HEK293 (cell line): ENCODE data around the gene NTNG1.
"Not testable (repeated sequence)": the region's sequence is repeated elsewhere in the genome, so short reads cannot be mapped to it uniquely, and the experiment has no call there.

Experiments used
- CTCF ChIA-PET: fragments of 350-600 bp; formaldehyde crosslinking; extraction: SDS; loops from one replicate; lab custom pipeline; 2021; ENCODE audit warnings: antibody characterized with exemption; lab: Yijun Ruan, JAX
- POLR2A ChIA-PET: fragments of 300-600 bp; formaldehyde crosslinking; extraction: SDS; loops from one replicate; lab custom pipeline; 2020; ENCODE audit warnings: antibody characterized with exemption, inconsistent platforms; lab: Yijun Ruan, JAX
- H3K27ac ChIP-seq: fragments of 200-500 bp; sonication (Bioruptor generic); 2 replicates; pipeline ENCODE4 v1.5.1; 2014; ENCODE audit warnings: low read depth, low read length, control low read depth, inconsistent platforms; ENCODE audit errors: extremely low read depth
- H3K36me3 ChIP-seq, 2 experiments: fragments of 200-500 bp in 1 of 2; sonication (Bioruptor generic) in 1 of 2; 1 replicate in 1 of 2; 2 replicates in 1 of 2; pipeline ENCODE4 v1.5.1; 2014 to 2017; ENCODE audit warnings: inconsistent platforms in 2 of 2, low read length in 2 of 2; ENCODE audit not compliant: control insufficient read depth in 2 of 2, insufficient read depth in 1 of 2
- H3K4me1 ChIP-seq: fragments of 200-500 bp; sonication (Bioruptor generic); 2 replicates; pipeline ENCODE4 v1.5.1; 2014; ENCODE audit warnings: mild to moderate bottlenecking, low read length, inconsistent platforms; ENCODE audit not compliant: control insufficient read depth, insufficient read depth
- H3K4me3 ChIP-seq: 2 replicates; pipeline ENCODE4 v1.5.1; 2011; ENCODE audit warnings: low read depth, mild to moderate bottlenecking, control low read depth, low read length, moderate library complexity
- H3K9me3 ChIP-seq: fragments of 200-500 bp; sonication (Bioruptor generic); 2 replicates; pipeline ENCODE4 v1.5.1; 2014; ENCODE audit warnings: low read depth, low read length, inconsistent platforms; ENCODE audit not compliant: control insufficient read depth, insufficient read depth
- EGR2 ChIP-seq: fragments of 450-650 bp; formaldehyde crosslinking; IDR thresholded peaks from 2 replicates; pipeline ENCODE4 v1.5.1; 2016; ENCODE audit warnings: low read depth, missing biosample characterization, missing genetic modification characterization
- IKZF3 ChIP-seq: fragments of 450-650 bp; IDR thresholded peaks from 2 replicates; pipeline ENCODE4 v1.5.0; 2018; ENCODE audit warnings: missing biosample characterization, mild to moderate bottlenecking, missing genetic modification characterization, moderate library complexity
- INSM2 ChIP-seq: fragments of 450-650 bp; formaldehyde crosslinking; IDR thresholded peaks from 2 replicates; pipeline ENCODE4 v1.5.1; 2016; ENCODE audit warnings: missing biosample characterization, missing genetic modification characterization
- KLF10 ChIP-seq: fragments of 450-650 bp; IDR thresholded peaks from 2 replicates; pipeline ENCODE4 v1.5.1; 2018; ENCODE audit warnings: missing biosample characterization, mild to moderate bottlenecking, missing genetic modification characterization
- KLF7 ChIP-seq: fragments of 450-650 bp; formaldehyde crosslinking; IDR thresholded peaks from 2 replicates; pipeline ENCODE4 v1.5.1; 2016; ENCODE audit warnings: missing biosample characterization, missing genetic modification characterization, borderline replicate concordance
- KLF8 ChIP-seq: fragments of 450-650 bp; formaldehyde crosslinking; IDR thresholded peaks from 2 replicates; pipeline ENCODE4 v1.5.1; 2016; ENCODE audit warnings: missing biosample characterization, missing genetic modification characterization
- PRDM10 ChIP-seq: fragments of 450-650 bp; formaldehyde crosslinking; IDR thresholded peaks from 2 replicates; pipeline ENCODE4 v1.5.1; 2016; ENCODE audit warnings: missing biosample characterization, missing genetic modification characterization
- PRDM4 ChIP-seq: fragments of 450-650 bp; formaldehyde crosslinking; IDR thresholded peaks from 2 replicates; pipeline ENCODE4 v1.5.1; 2017; ENCODE audit warnings: missing biosample characterization, missing genetic modification characterization
- SCRT2 ChIP-seq: fragments of 450-650 bp; formaldehyde crosslinking; IDR thresholded peaks from 2 replicates; pipeline ENCODE4 v1.5.1; 2016; ENCODE audit warnings: missing biosample characterization, missing genetic modification characterization
- TCF7L2 ChIP-seq: IDR thresholded peaks from 2 replicates; pipeline ENCODE4 v1.6.1; 2011; ENCODE audit warnings: low read depth, mild to moderate bottlenecking, inconsistent platforms, low read length, moderate library complexity, borderline replicate concordance
- ZBTB1 ChIP-seq: fragments of 450-650 bp; formaldehyde crosslinking; IDR thresholded peaks from 2 replicates; pipeline ENCODE4 v1.5.1; 2016; ENCODE audit warnings: missing biosample characterization, missing genetic modification characterization
- ZNF10 ChIP-seq: fragments of 450-650 bp; formaldehyde crosslinking; IDR thresholded peaks from 2 replicates; pipeline ENCODE4 v1.5.1; 2017; ENCODE audit warnings: missing biosample characterization, missing genetic modification characterization
- ZNF138 ChIP-seq: fragments of 450-650 bp; formaldehyde crosslinking; IDR thresholded peaks from 2 replicates; pipeline ENCODE4 v1.5.1; 2016; ENCODE audit warnings: missing biosample characterization, missing genetic modification characterization, borderline replicate concordance
- ZNF211 ChIP-seq: fragments of 450-650 bp; formaldehyde crosslinking; IDR thresholded peaks from 2 replicates; pipeline ENCODE4 v1.5.1; 2016; ENCODE audit warnings: low read depth, missing biosample characterization, missing genetic modification characterization
- ZNF239 ChIP-seq: fragments of 450-650 bp; formaldehyde crosslinking; IDR thresholded peaks from 2 replicates; pipeline ENCODE4 v1.5.1; 2016; ENCODE audit warnings: missing biosample characterization, missing genetic modification characterization
- ZNF398 ChIP-seq: fragments of 450-650 bp; formaldehyde crosslinking; IDR thresholded peaks from 2 replicates; pipeline ENCODE4 v1.5.1; 2017; ENCODE audit warnings: missing biosample characterization, missing genetic modification characterization
- ZNF510 ChIP-seq: fragments of 450-650 bp; formaldehyde crosslinking; IDR thresholded peaks from 2 replicates; pipeline ENCODE4 v1.5.1; 2018; ENCODE audit warnings: mild to moderate bottlenecking, missing genetic modification characterization, missing biosample characterization; ENCODE audit not compliant: insufficient replicate concordance
- ZNF549 ChIP-seq: fragments of 450-650 bp; IDR thresholded peaks from 2 replicates; pipeline ENCODE4 v1.5.1; 2018; ENCODE audit warnings: missing biosample characterization, missing genetic modification characterization, mild to moderate bottlenecking, inconsistent platforms, moderate library complexity
- ZNF707 ChIP-seq: fragments of 450-650 bp; formaldehyde crosslinking; IDR thresholded peaks from 2 replicates; pipeline ENCODE4 v1.5.1; 2016; ENCODE audit warnings: missing biosample characterization, missing genetic modification characterization
- TF ChIP-seq, protein P1 (sequence below): fragments of 450-650 bp; formaldehyde crosslinking; IDR thresholded peaks from 2 replicates; pipeline ENCODE4 v1.5.1; 2016; ENCODE audit warnings: missing biosample characterization, missing genetic modification characterization

NTNG1 gene

DNA sequence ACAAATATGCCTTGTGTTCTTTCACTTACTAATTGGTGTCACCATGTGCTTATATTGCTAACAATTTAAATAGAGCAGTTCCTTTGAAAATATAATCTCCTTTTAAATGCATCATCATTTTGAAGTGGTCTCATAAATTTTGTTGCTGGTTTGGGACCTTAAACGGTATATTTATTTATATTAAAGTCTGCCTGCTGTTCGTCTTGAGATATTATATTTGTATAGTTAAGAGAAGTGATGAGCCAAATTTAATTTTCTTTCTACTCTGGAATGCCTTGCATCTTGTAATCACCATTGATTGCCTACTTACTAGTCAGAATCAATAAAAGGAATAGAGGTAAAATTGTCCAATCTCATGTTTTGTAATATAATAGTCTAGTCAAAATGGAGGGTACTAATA is 91.6 kb downstream of the NTNG1 start (continued):
- TF ChIP-seq PRDM4 (tag by site-specific recombination) = no peak
- TF ChIP-seq ZNF138 (tag by site-specific recombination) = no peak

DNA sequence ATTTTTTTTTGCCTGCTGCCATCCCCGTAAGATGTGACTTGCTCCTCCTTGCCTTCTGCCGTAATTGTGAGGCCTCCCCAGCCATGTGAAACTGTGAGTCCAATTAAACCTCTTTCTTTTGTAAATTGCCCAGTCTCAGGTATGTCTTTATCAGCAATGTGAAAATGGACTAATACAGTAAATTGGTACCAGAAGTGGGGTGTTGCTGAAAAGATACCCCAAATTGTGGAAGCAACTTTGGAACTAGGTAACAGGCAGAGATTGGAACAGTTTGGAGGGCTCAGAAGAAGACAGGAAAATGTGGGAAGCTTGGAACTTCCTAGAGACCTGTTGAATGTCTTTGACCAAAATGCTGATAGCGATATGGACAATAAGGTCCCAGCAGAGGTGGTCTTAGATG is 95.9 kb downstream of the NTNG1 start:
- POLR2A ChIA-PET, H3K27ac ChIP-seq, H3K36me3 ChIP-seq, H3K9me3 ChIP-seq, H3K4me1 ChIP-seq, CTCF ChIA-PET, H3K4me3 ChIP-seq: not testable (repeated sequence)
- TF ChIP-seq SCRT2 (tag by site-specific recombination) (peak; percentile 27; the same call in 1 of the 2 replicates), ZNF707 (tag by site-specific recombination) (peak; percentile 85)

GRCh38 chr1:107243461-107243860 is 102.6 kb downstream of the NTNG1 start:
- peaks cover 2% of the 10 kb centered on the region; the same call in 1 of the 2 replicates for H3K4me1 ChIP-seq
- CTCF ChIA-PET = interaction anchor here (0.6 kb wide), 1 partner anchor 1400 kb away, joined by 3 read pairs; no protein-coding TSS in a partner anchor
- no peak overlapping the region for H3K4me3 ChIP-seq
- POLR2A ChIA-PET = no interaction called here
- TF ChIP-seq TCF7L2 = no peak
- TF ChIP-seq, protein P1, sequence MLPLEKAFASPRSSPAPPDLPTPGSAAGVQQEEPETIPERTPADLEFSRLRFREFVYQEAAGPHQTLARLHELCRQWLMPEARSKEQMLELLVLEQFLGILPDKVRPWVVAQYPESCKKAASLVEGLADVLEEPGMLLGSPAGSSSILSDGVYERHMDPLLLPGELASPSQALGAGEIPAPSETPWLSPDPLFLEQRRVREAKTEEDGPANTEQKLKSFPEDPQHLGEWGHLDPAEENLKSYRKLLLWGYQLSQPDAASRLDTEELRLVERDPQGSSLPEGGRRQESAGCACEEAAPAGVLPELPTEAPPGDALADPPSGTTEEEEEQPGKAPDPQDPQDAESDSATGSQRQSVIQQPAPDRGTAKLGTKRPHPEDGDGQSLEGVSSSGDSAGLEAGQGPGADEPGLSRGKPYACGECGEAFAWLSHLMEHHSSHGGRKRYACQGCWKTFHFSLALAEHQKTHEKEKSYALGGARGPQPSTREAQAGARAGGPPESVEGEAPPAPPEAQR (tag by site-specific recombination) = no peak
- TF ChIP-seq ZNF211 (tag by site-specific recombination) = no peak
- TF ChIP-seq KLF10 (tag by site-specific recombination) = no peak
- no peak for TF ChIP-seq ZBTB1 (tag by site-specific recombination)
- no peak for TF ChIP-seq KLF7 (tag by site-specific recombination)
- no peak for TF ChIP-seq ZNF10 (tag by site-specific recombination)
- no peak for TF ChIP-seq EGR2 (tag by site-specific recombination)
- no peak for TF ChIP-seq KLF8
- TF ChIP-seq ZNF398 (tag by site-specific recombination) = no peak
- no peak for TF ChIP-seq ZNF239 (tag by site-specific recombination)
- no peak for TF ChIP-seq INSM2 (tag by site-specific recombination)
- TF ChIP-seq IKZF3 (tag by site-specific recombination) = no peak
- TF ChIP-seq PRDM10 (tag by site-specific recombination) = no peak
- TF ChIP-seq ZNF510 (tag by site-specific recombination) = no peak
- no peak for TF ChIP-seq ZNF549 (tag by site-specific recombination)
- H3K27ac ChIP-seq = no peak overlapping the region
- no peaks in the 10 kb centered on the region for H3K36me3 ChIP-seq
- H3K9me3 ChIP-seq = no peaks in the 10 kb centered on the region
